ENCODE data around the gene BACH2. TPM values are rescaled to one million over a fixed set of nuclear protein-coding genes. Genes with fewer than 3 reads are reported as not detected.

The BACH2 gene
- polyA plus RNA-seq, 1 donor from 2014 or later, result 45.5 TPM

GRCh38 chr6:90319979-90320685 is 23.5 kb upstream of the BACH2 start:
- Histone ChIP-seq H2AFZ (ENCODE audit: low read depth, low read length) (no peak overlapping the region), H3K4me2 (ENCODE audit: low read length) (no peak overlapping the region), H3K9ac (ENCODE audit: low read length) (no peak overlapping the region), H3K36me3 (ENCODE audit: insufficient read depth, low read length) (no peaks in the 10 kb centered on the region), H3K4me3 (ENCODE audit: low read length) (no peak overlapping the region), H3K9me3 (ENCODE audit: low read length) (no peaks in the 10 kb centered on the region), H3K79me2 (replicated peaks; ENCODE audit: insufficient read depth, low read length) (no peaks in the 10 kb centered on the region), H3K27me3 (ENCODE audit: insufficient read depth, low read depth, low read length) (no peaks in the 10 kb centered on the region), H3F3A (ENCODE audit: insufficient read depth, low read length, poor library complexity, severe bottlenecking) (no peaks in the 10 kb centered on the region), H3K9me2 (ENCODE audit: insufficient read depth, low read length) (no peaks in the 10 kb centered on the region), H3K27ac (ENCODE audit: low read length) (no peak overlapping the region), H4K20me1 (ENCODE audit: insufficient read depth) (no peaks in the 10 kb centered on the region)
- no peak for TF ChIP-seq REST (IDR thresholded peaks at IDR 0.05; ENCODE audit: borderline replicate concordance)

- Histone ChIP-seq H3K79me2 (replicated peaks; ENCODE audit: insufficient read depth, low read length) (no peaks in the 10 kb centered on the region), H3K4me2 (ENCODE audit: low read length) (no peak overlapping the region), H3K36me3 (ENCODE audit: insufficient read depth, low read length) (no peaks in the 10 kb centered on the region), H3F3A (ENCODE audit: insufficient read depth, low read length, poor library complexity, severe bottlenecking) (no peaks in the 10 kb centered on the region), H3K9me2 (ENCODE audit: insufficient read depth, low read length) (no peaks in the 10 kb centered on the region), H3K27me3 (ENCODE audit: insufficient read depth, low read depth, low read length) (no peaks in the 10 kb centered on the region), H4K20me1 (ENCODE audit: insufficient read depth) (no peaks in the 10 kb centered on the region), H3K9me3 (ENCODE audit: low read length) (no peaks in the 10 kb centered on the region), H3K4me3 (ENCODE audit: low read length) (no peak overlapping the region), H3K9ac (ENCODE audit: low read length) (no peak overlapping the region), H3K27ac (ENCODE audit: low read length) (no peak overlapping the region), H2AFZ (ENCODE audit: low read depth, low read length) (no peak overlapping the region)
- TF ChIP-seq, protein P1, sequence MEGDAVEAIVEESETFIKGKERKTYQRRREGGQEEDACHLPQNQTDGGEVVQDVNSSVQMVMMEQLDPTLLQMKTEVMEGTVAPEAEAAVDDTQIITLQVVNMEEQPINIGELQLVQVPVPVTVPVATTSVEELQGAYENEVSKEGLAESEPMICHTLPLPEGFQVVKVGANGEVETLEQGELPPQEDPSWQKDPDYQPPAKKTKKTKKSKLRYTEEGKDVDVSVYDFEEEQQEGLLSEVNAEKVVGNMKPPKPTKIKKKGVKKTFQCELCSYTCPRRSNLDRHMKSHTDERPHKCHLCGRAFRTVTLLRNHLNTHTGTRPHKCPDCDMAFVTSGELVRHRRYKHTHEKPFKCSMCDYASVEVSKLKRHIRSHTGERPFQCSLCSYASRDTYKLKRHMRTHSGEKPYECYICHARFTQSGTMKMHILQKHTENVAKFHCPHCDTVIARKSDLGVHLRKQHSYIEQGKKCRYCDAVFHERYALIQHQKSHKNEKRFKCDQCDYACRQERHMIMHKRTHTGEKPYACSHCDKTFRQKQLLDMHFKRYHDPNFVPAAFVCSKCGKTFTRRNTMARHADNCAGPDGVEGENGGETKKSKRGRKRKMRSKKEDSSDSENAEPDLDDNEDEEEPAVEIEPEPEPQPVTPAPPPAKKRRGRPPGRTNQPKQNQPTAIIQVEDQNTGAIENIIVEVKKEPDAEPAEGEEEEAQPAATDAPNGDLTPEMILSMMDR (IDR thresholded peaks at IDR 0.05; ENCODE audit: poor library complexity, severe bottlenecking), result no peak
- TF ChIP-seq MXI1 (conservative IDR thresholded peaks at IDR 0.05; ENCODE audit: poor library complexity, severe bottlenecking), result no peak
- TF ChIP-seq EP300 (conservative IDR thresholded peaks at IDR 0.05; ENCODE audit: poor library complexity, severe bottlenecking), result no peak
- TF ChIP-seq EZH2 (IDR thresholded peaks at IDR 0.05; ENCODE audit: borderline replicate concordance, insufficient read depth, low read length, poor library complexity, severe bottlenecking), result no peak
Measured at GRCh38 chr6:90319044-90319443, 22.4 kb upstream of the BACH2 start.

- H3K27me3 ChIP-seq (ENCODE audit: insufficient read depth, low read depth, low read length), result no peaks in the 10 kb centered on the region
- no peak overlapping the region for H3K9ac ChIP-seq (ENCODE audit: low read length)
- no peak overlapping the region for H3K4me3 ChIP-seq (ENCODE audit: low read length)
- no peak overlapping the region for H3K4me2 ChIP-seq (ENCODE audit: low read length)
- no peaks in the 10 kb centered on the region for H3K9me3 ChIP-seq (ENCODE audit: low read length)
- no peaks in the 10 kb centered on the region for H3F3A ChIP-seq (ENCODE audit: insufficient read depth, low read length, poor library complexity, severe bottlenecking)
- H3K36me3 ChIP-seq (ENCODE audit: insufficient read depth, low read length), result no peaks in the 10 kb centered on the region
- no peaks in the 10 kb centered on the region for H3K9me2 ChIP-seq (ENCODE audit: insufficient read depth, low read length)
- no peaks in the 10 kb centered on the region for H3K79me2 ChIP-seq (replicated peaks; ENCODE audit: insufficient read depth, low read length)
- no peak overlapping the region for H3K27ac ChIP-seq (ENCODE audit: low read length)
- no peak for TF ChIP-seq EZH2 (IDR thresholded peaks at IDR 0.05; ENCODE audit: borderline replicate concordance, insufficient read depth, low read length, poor library complexity, severe bottlenecking)
- TF ChIP-seq MXI1 (conservative IDR thresholded peaks at IDR 0.05; ENCODE audit: poor library complexity, severe bottlenecking), result no peak
- no peak for TF ChIP-seq POLR2AphosphoS5 (IDR thresholded peaks at IDR 0.05)
- no peak for TF ChIP-seq SMC3 (conservative IDR thresholded peaks at IDR 0.05; ENCODE audit: poor library complexity)
- TF ChIP-seq, protein P1 (IDR thresholded peaks at IDR 0.05; ENCODE audit: poor library complexity, severe bottlenecking), result no peak
- TF ChIP-seq EP300 (conservative IDR thresholded peaks at IDR 0.05; ENCODE audit: poor library complexity, severe bottlenecking), result no peak
- no peak for TF ChIP-seq TAF1 (IDR thresholded peaks at IDR 0.05; ENCODE audit: low read depth)
- no peak for TF ChIP-seq REST (IDR thresholded peaks at IDR 0.05; ENCODE audit: borderline replicate concordance)
- no peak for TF ChIP-seq RAD21 (conservative IDR thresholded peaks at IDR 0.05)
- no peak overlapping the region for H2AFZ ChIP-seq (ENCODE audit: low read depth, low read length)
- H4K20me1 ChIP-seq (ENCODE audit: insufficient read depth), result no peaks in the 10 kb centered on the region
Measured at GRCh38 chr6:90315986-90316385, 19.3 kb upstream of the BACH2 start.
